Liver (tissue), 9 donors: ENCODE results near the gene AGPAT2. TPM values are rescaled to one million over a fixed set of nuclear protein-coding genes. Genes with fewer than 3 reads are reported as not detected.

Source experiments
- DNase-seq: peaks from one replicate; pipeline ENCODE4 v3.0.0-alpha.2; 2017; ENCODE audit warnings: low spot score
- H3K27ac ChIP-seq, 2 donors: one replicate each; pipeline ENCODE4 v1.7.0; 2013; ENCODE audit warnings: inconsistent platforms in 2 of 2, low read length in 2 of 2, control low read depth in 1 of 2, low read depth in 1 of 2, mild to moderate bottlenecking in 1 of 2
- H3K27me3 ChIP-seq, 4 donors: one replicate each; pipeline versions ENCODE4 v1.6.1 to v1.7.0; 2013; ENCODE audit warnings: low read length in 3 of 4, inconsistent platforms in 1 of 4, mild to moderate bottlenecking in 1 of 4, moderate library complexity in 1 of 4; ENCODE audit not compliant: control insufficient read depth in 4 of 4, insufficient read depth in 4 of 4
- H3K36me3 ChIP-seq, 4 donors: one replicate each; pipeline versions ENCODE4 v1.6.1 to v1.7.0; 2013; ENCODE audit warnings: low read length in 3 of 4, mild to moderate bottlenecking in 3 of 4, low read depth in 1 of 4, moderate library complexity in 1 of 4; ENCODE audit not compliant: control insufficient read depth in 4 of 4, insufficient read depth in 3 of 4
- H3K4me1 ChIP-seq, 4 donors: one replicate each; pipeline versions ENCODE4 v1.6.1 to v1.7.0; 2013; ENCODE audit warnings: low read length in 3 of 4, mild to moderate bottlenecking in 3 of 4, moderate library complexity in 1 of 4; ENCODE audit not compliant: control insufficient read depth in 4 of 4, insufficient read depth in 4 of 4
- H3K4me3 ChIP-seq, 3 donors: one replicate each; pipeline versions ENCODE4 v1.6.1 to v1.7.0; 2013; ENCODE audit warnings: low read length in 3 of 3, control low read depth in 1 of 3, low read depth in 1 of 3, mild to moderate bottlenecking in 1 of 3
- H3K9ac ChIP-seq, 2 donors: one replicate each; pipeline ENCODE4 v1.7.0; 2013; ENCODE audit warnings: low read length in 2 of 2, mild to moderate bottlenecking in 2 of 2, moderate library complexity in 2 of 2, control low read depth in 1 of 2, low read depth in 1 of 2
- H3K9me3 ChIP-seq, 4 donors: one replicate each; pipeline versions ENCODE4 v1.6.1 to v1.7.0; 2013; ENCODE audit warnings: low read length in 3 of 4; ENCODE audit not compliant: control insufficient read depth in 4 of 4
- EGR1 ChIP-seq, 2 donors: IDR thresholded peaks; 2 replicates each; pipeline ENCODE4 v1.6.1; 2016 to 2018; ENCODE audit warnings: antibody characterized with exemption in 2 of 2, low read depth in 2 of 2
- FOXA1 ChIP-seq: IDR thresholded peaks from 2 replicates; pipeline ENCODE4 v1.6.1; 2016; ENCODE audit warnings: antibody characterized with exemption
- FOXA2 ChIP-seq: IDR thresholded peaks from 2 replicates; pipeline ENCODE4 v1.6.1; 2016; ENCODE audit warnings: antibody characterized with exemption
- GABPA ChIP-seq, 2 donors: IDR thresholded peaks in 1 of 2; conservative IDR thresholded peaks in 1 of 2; 2 replicates each; pipeline ENCODE4 v1.6.1; 2016; ENCODE audit warnings: antibody characterized with exemption in 2 of 2, mild to moderate bottlenecking in 1 of 2, moderate library complexity in 1 of 2
- HNF4A ChIP-seq, 2 donors: conservative IDR thresholded peaks; 2 replicates each; pipeline ENCODE4 v1.6.1; 2016; ENCODE audit warnings: antibody characterized with exemption in 2 of 2, mild to moderate bottlenecking in 2 of 2
- HNF4G ChIP-seq: IDR thresholded peaks from 2 replicates; pipeline ENCODE4 v1.6.1; 2016; ENCODE audit warnings: antibody characterized with exemption
- JUND ChIP-seq, 2 donors: IDR thresholded peaks; 2 replicates each; pipeline ENCODE4 v1.6.1; 2016; ENCODE audit warnings: antibody characterized with exemption in 2 of 2
- RAD21 ChIP-seq, 2 donors: IDR thresholded peaks; 2 replicates each; pipeline ENCODE4 v1.6.1; 2016; ENCODE audit warnings: antibody characterized with exemption in 2 of 2, mild to moderate bottlenecking in 2 of 2
- RXRA ChIP-seq, 2 donors: IDR thresholded peaks; 2 replicates each; pipeline ENCODE4 v1.6.1; 2017 to 2018; ENCODE audit warnings: antibody characterized with exemption in 2 of 2, mild to moderate bottlenecking in 1 of 2
- TAF1 ChIP-seq: conservative IDR thresholded peaks from 2 replicates; pipeline ENCODE4 v1.6.1; 2016; ENCODE audit warnings: antibody characterized with exemption, mild to moderate bottlenecking
- YY1 ChIP-seq: IDR thresholded peaks from 2 replicates; pipeline ENCODE4 v1.6.1; 2016; ENCODE audit warnings: antibody characterized with exemption, mild to moderate bottlenecking
- WGBS: extraction: QIAGEN DNeasy Blood & Tissue Kit; methylation state at CpG from one replicate; pipeline ENCODE4 v1.1.7; 2013; 5-methylcytosine and 5-hydroxymethylcytosine counted together
- polyA plus RNA-seq, 2 donors: library from polyadenylated mRNA; stranded (reverse) in 1 of 2; unstranded in 1 of 2; fragments of 200-250 nt in 1 of 2; fragments of >200 nt in 1 of 2; fragmentation: Nextera tagmentation in 1 of 2; extraction: Ambion mirVana in 1 of 2; gene quantifications; one replicate each; pipeline versions ENCODE4 v1.2.1 to v1.2.3, GENCODE V29; 2013 to 2015
- total RNA-seq, 2 donors: library from RNA; depleted of rRNA; stranded (reverse); fragments of >200 nt; gene quantifications; one replicate each; pipeline ENCODE4 v1.2.3, GENCODE V29; 2014
- TF ChIP-seq, protein P1 (sequence below): fragments of 150-350 bp; IDR thresholded peaks from 2 replicates; pipeline ENCODE4 v1.5.1; 2017; ENCODE audit warnings: improper control_type of control experiment, low read depth, low read length; ENCODE audit not compliant: missing input control
- TF ChIP-seq, protein P2 (sequence below): IDR thresholded peaks from 2 replicates; pipeline ENCODE4 v1.6.1; 2016; ENCODE audit warnings: antibody characterized with exemption, mild to moderate bottlenecking
- TF ChIP-seq, protein P3 (sequence below): IDR thresholded peaks from 2 replicates; pipeline ENCODE4 v1.6.1; 2016; ENCODE audit warnings: antibody characterized with exemption
- TF ChIP-seq, protein P4 (sequence below): IDR thresholded peaks from 2 replicates; pipeline ENCODE4 v1.6.1; 2016; ENCODE audit warnings: antibody characterized with exemption
- TF ChIP-seq, protein P5 (sequence below): IDR thresholded peaks from 2 replicates; pipeline ENCODE4 v1.6.1; 2016; ENCODE audit warnings: antibody characterized with exemption
- donor health status: healthy.
- donor health status: healthy.
- donor health status: healthy.
- donor health status: healthy.
- donor health status: healthy.

AGPAT2 gene
- total and polyA plus RNA-seq, 4 donors = 75.1 to 222 (median 212) TPM

DNA sequence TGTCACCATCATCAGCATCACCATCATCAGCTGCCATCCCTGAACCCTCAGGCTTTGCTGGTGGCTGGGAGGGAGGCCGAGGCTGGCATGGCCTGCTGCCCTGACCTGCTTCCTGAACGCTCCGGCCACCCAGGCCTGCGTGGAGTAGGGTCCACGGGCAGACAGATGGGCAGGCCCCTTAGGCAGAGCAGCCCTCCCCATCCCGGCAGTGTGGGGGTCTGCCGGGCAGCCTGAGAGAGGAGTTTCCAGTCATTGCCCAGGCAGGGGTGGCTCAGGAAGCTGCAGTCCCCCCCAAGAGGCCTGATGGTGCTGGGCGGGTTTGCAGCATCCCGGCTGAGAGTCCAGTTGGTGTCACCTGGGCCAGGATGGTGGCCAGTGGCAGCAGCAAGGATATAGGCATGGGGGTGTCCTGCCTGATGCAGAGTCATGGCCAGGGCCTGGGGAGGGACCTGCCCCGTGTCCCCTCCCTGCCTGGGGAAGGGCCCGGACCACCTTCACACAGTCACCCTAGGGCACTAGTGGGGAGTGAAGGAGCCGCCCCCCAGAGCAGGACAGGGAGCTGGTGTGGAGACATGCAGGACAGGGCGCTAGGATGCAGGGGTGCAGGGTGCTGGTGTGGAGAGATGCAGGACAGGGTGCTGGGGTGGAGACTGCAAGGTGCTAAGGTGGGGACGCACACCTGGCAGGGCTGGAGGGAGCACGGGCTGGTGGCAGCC is 32.3 kb downstream of the AGPAT2 start:
- Histone ChIP-seq H3K4me1 (peaks cover 0 to 5% (median 0%) of the 10 kb centered on the region in 4 donors), H3K9ac (no peak overlapping the region), H3K27ac (peak overlapping the region; percentile 64 to 75)

More for the DNA sequence above, 32.3 kb downstream of the AGPAT2 start:
- TF ChIP-seq, protein P1, sequence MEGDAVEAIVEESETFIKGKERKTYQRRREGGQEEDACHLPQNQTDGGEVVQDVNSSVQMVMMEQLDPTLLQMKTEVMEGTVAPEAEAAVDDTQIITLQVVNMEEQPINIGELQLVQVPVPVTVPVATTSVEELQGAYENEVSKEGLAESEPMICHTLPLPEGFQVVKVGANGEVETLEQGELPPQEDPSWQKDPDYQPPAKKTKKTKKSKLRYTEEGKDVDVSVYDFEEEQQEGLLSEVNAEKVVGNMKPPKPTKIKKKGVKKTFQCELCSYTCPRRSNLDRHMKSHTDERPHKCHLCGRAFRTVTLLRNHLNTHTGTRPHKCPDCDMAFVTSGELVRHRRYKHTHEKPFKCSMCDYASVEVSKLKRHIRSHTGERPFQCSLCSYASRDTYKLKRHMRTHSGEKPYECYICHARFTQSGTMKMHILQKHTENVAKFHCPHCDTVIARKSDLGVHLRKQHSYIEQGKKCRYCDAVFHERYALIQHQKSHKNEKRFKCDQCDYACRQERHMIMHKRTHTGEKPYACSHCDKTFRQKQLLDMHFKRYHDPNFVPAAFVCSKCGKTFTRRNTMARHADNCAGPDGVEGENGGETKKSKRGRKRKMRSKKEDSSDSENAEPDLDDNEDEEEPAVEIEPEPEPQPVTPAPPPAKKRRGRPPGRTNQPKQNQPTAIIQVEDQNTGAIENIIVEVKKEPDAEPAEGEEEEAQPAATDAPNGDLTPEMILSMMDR = no peak
- TF ChIP-seq, protein P2, sequence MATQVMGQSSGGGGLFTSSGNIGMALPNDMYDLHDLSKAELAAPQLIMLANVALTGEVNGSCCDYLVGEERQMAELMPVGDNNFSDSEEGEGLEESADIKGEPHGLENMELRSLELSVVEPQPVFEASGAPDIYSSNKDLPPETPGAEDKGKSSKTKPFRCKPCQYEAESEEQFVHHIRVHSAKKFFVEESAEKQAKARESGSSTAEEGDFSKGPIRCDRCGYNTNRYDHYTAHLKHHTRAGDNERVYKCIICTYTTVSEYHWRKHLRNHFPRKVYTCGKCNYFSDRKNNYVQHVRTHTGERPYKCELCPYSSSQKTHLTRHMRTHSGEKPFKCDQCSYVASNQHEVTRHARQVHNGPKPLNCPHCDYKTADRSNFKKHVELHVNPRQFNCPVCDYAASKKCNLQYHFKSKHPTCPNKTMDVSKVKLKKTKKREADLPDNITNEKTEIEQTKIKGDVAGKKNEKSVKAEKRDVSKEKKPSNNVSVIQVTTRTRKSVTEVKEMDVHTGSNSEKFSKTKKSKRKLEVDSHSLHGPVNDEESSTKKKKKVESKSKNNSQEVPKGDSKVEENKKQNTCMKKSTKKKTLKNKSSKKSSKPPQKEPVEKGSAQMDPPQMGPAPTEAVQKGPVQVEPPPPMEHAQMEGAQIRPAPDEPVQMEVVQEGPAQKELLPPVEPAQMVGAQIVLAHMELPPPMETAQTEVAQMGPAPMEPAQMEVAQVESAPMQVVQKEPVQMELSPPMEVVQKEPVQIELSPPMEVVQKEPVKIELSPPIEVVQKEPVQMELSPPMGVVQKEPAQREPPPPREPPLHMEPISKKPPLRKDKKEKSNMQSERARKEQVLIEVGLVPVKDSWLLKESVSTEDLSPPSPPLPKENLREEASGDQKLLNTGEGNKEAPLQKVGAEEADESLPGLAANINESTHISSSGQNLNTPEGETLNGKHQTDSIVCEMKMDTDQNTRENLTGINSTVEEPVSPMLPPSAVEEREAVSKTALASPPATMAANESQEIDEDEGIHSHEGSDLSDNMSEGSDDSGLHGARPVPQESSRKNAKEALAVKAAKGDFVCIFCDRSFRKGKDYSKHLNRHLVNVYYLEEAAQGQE = no peak
- TF ChIP-seq RXRA (IDR thresholded peaks at IDR 0.05) = no peak
- no peak for TF ChIP-seq RAD21 (IDR thresholded peaks at IDR 0.05)
- no peak for TF ChIP-seq HNF4A (conservative IDR thresholded peaks at IDR 0.05)
- TF ChIP-seq YY1 = no peak
- no peak for TF ChIP-seq HNF4G
- TF ChIP-seq, protein P3, sequence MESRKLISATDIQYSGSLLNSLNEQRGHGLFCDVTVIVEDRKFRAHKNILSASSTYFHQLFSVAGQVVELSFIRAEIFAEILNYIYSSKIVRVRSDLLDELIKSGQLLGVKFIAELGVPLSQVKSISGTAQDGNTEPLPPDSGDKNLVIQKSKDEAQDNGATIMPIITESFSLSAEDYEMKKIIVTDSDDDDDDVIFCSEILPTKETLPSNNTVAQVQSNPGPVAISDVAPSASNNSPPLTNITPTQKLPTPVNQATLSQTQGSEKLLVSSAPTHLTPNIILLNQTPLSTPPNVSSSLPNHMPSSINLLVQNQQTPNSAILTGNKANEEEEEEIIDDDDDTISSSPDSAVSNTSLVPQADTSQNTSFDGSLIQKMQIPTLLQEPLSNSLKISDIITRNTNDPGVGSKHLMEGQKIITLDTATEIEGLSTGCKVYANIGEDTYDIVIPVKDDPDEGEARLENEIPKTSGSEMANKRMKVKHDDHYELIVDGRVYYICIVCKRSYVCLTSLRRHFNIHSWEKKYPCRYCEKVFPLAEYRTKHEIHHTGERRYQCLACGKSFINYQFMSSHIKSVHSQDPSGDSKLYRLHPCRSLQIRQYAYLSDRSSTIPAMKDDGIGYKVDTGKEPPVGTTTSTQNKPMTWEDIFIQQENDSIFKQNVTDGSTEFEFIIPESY = no peak
- TF ChIP-seq, protein P4, sequence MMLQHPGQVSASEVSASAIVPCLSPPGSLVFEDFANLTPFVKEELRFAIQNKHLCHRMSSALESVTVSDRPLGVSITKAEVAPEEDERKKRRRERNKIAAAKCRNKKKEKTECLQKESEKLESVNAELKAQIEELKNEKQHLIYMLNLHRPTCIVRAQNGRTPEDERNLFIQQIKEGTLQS = no peak
- TF ChIP-seq FOXA2 = no peak
- TF ChIP-seq EGR1 (IDR thresholded peaks at IDR 0.05; ENCODE audit: low read depth in 2 of 2) = no peak
- no peak for TF ChIP-seq JUND (IDR thresholded peaks at IDR 0.05)
- no peak for TF ChIP-seq FOXA1
- TF ChIP-seq, protein P5, sequence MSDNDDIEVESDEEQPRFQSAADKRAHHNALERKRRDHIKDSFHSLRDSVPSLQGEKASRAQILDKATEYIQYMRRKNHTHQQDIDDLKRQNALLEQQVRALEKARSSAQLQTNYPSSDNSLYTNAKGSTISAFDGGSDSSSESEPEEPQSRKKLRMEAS = no peak
- no peak for TF ChIP-seq GABPA (IDR thresholded peaks at IDR 0.05 in 1 of 2, conservative IDR thresholded peaks at IDR 0.05 in 1 of 2)
- no peak for TF ChIP-seq TAF1
- no peaks in the 10 kb centered on the region for H3K36me3 ChIP-seq
- 75% methylated on average over 15 of the region's 15 CpGs for WGBS
- no peak overlapping the region for H3K4me3 ChIP-seq
- no peaks in the 10 kb centered on the region for H3K9me3 ChIP-seq
- no peaks in the 10 kb centered on the region for H3K27me3 ChIP-seq
- DNase-seq = no peak
